Body of pancreas (tissue), 4 donors: ENCODE results near the gene MAP4K3. TPM values are rescaled to one million over a fixed set of nuclear protein-coding genes. Genes with fewer than 3 reads are reported as not detected.
"Not testable (repeated sequence)": the region's sequence is repeated elsewhere in the genome, so short reads cannot be mapped to it uniquely, and the experiment has no call there.

Experiments
- ATAC-seq: fragments of 150-250 bp; one replicate; pipeline ENCODE4 v1.9.1; 2016
- DNase-seq, 4 donors: peaks; one replicate each; pipeline ENCODE4 v3.0.0-alpha.2; 2019
- H3K27ac ChIP-seq, 4 donors: fragments of 200-600 bp; sonication (generic); 1 replicate in 3 of 4; 2 replicates in 1 of 4; pipeline versions ENCODE4 v1.5.1 to v1.6.1; 2016 to 2019; ENCODE audit warnings: mild to moderate bottlenecking in 1 of 4, mixed read lengths in 1 of 4, moderate library complexity in 1 of 4
- H3K27me3 ChIP-seq, 2 donors: fragments of 200-600 bp; sonication (generic); one replicate each; pipeline ENCODE4 v1.6.0; 2016; ENCODE audit warnings: mild to moderate bottlenecking in 1 of 2
- H3K36me3 ChIP-seq, 2 donors: fragments of 200-600 bp; sonication (generic); replicated peaks in 1 of 2; 2 replicates each; pipeline ENCODE4 v1.5.1; 2016; ENCODE audit warnings: low read depth in 2 of 2; ENCODE audit not compliant: insufficient read depth in 1 of 2
- H3K4me1 ChIP-seq: fragments of 200-600 bp; sonication (generic); one replicate; pipeline ENCODE4 v1.6.0; 2016
- H3K4me3 ChIP-seq, 2 donors: fragments of 200-600 bp; sonication (generic); 1 replicate in 1 of 2; 2 replicates in 1 of 2; pipeline ENCODE4 v1.5.1; 2016 to 2019
- H3K9me3 ChIP-seq, 3 donors: fragments of 200-600 bp; sonication (generic); 1 replicate in 2 of 3; 2 replicates in 1 of 3; pipeline ENCODE4 v1.5.1; 2016
- POLR2A ChIP-seq, 3 donors: fragments of 450-650 bp; IDR thresholded peaks; one replicate each; pipeline ENCODE4 v1.6.1; 2016; ENCODE audit warnings: antibody characterized with exemption in 3 of 3, mild to moderate bottlenecking in 2 of 3
- WGBS, 2 donors: methylation state at CpG; one replicate each; pipeline ENCODE4 v1.1.5; 2017; 5-methylcytosine and 5-hydroxymethylcytosine counted together
- intact Hi-C: fragments of 100-400 bp; cut with DNase I; formaldehyde crosslinking; loops from one replicate; pipeline ENCODE4 v1.15.1; 2023
- total RNA-seq, 2 donors: library from RNA; depleted of rRNA; stranded (reverse); fragments of >200 nt; gene quantifications; one replicate each; pipeline ENCODE4 v1.1.0, GENCODE V29; 2016
- TF ChIP-seq, protein P1 (sequence below), 7 experiments: fragments of 450-650 bp in 4 of 7; fragments of 200-600 bp in 3 of 7; sonication (generic) in 3 of 7; IDR thresholded peaks; one replicate each; pipeline ENCODE4 v1.5.1; 2016 to 2019; ENCODE audit warnings: antibody characterized with exemption in 7 of 7

Gene MAP4K3
- total RNA-seq, 2 donors from 2014 or later = 50.6 to 54.4 TPM

DNA sequence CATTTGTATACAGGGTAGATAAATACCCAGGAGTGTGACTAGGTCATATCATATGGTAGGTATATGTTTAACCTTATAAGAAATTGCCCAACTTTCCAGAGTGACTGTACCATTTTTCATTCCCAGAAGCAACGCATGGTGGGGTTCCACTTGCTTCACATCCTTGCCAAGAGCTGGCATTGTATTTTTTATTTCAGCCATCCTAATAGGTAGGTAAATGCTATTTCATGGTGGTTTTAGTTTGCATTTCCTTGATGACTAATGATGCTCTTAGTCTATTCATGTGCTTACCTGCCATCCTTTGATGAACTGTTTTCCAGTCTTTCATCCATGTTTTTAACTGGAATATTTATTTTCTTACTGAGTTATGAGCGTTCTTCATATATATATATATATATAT, 51.9 kb downstream of the MAP4K3 start:
- 95 to 97% methylated on average over 2 of the region's 2 CpGs for WGBS, 2 donors
- no peaks in the 10 kb centered on the region for H3K27me3 ChIP-seq
- DNase-seq (no peak), ATAC-seq (no peak)
- no peak overlapping the region for H3K27ac ChIP-seq
- peaks cover 43% of the 10 kb centered on the region for H3K4me1 ChIP-seq
- no peak overlapping the region for H3K4me3 ChIP-seq
- H3K36me3 ChIP-seq = no peaks in the 10 kb centered on the region
- TF ChIP-seq, protein P1, sequence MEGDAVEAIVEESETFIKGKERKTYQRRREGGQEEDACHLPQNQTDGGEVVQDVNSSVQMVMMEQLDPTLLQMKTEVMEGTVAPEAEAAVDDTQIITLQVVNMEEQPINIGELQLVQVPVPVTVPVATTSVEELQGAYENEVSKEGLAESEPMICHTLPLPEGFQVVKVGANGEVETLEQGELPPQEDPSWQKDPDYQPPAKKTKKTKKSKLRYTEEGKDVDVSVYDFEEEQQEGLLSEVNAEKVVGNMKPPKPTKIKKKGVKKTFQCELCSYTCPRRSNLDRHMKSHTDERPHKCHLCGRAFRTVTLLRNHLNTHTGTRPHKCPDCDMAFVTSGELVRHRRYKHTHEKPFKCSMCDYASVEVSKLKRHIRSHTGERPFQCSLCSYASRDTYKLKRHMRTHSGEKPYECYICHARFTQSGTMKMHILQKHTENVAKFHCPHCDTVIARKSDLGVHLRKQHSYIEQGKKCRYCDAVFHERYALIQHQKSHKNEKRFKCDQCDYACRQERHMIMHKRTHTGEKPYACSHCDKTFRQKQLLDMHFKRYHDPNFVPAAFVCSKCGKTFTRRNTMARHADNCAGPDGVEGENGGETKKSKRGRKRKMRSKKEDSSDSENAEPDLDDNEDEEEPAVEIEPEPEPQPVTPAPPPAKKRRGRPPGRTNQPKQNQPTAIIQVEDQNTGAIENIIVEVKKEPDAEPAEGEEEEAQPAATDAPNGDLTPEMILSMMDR (IDR thresholded peaks at IDR 0.05) = no peak
- no peak for TF ChIP-seq POLR2A (IDR thresholded peaks at IDR 0.05)
- intact Hi-C loops = loop anchor here (10.0 kb wide), 1 partner anchor 50 kb away; the partner anchor contains the start of gene MAP4K3
- no peaks in the 10 kb centered on the region for H3K9me3 ChIP-seq

DNA sequence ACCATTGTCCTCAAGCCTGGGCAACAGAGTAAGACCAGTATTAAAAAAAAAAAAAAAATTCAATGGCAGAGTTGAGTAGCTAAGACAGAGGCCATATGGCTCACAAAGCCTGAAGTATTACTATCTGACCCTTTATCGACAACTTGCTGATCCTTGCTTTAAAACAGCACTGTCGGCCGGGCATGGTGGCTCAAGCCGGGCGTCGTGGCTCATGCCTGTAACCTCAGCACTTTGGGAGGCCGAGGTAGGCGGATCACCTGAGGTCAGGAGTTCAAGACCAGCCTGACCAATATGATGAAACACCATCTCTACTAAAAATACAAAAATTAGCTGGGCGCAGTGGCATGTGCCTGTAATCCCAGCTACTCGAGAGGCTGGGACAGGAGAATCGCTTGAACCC, 53.0 kb downstream of the MAP4K3 start:
- not testable (repeated sequence) for H3K27me3 ChIP-seq, H3K27ac ChIP-seq, H3K36me3 ChIP-seq, DNase-seq, H3K9me3 ChIP-seq, H3K4me3 ChIP-seq, ATAC-seq
- WGBS, 2 donors = 94 to 96% methylated on average over 11 of the region's 11 CpGs
- peaks cover 50% of the 10 kb centered on the region for H3K4me1 ChIP-seq
- intact Hi-C loops = loop anchor here (10.0 kb wide), 1 partner anchor 51 kb away; the partner anchor contains the start of gene MAP4K3

DNA sequence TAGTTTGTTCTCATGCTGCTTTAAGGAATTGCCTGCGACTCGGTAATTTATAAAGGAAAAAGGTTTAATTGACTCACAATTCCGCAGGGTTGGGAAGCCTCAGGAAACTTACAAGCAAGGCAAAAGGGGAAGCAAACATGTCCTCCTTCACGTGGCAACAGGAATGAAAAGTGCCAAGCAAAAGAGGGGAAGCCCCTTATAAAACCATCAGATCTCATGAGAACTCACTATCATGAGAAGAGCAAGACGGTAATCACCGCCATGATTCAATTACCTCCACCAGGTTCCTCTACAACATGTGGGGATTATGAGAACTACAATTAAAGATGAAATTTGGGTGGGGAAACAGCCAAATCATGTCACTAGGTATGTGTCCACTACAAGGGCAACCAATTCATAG, 53.9 kb downstream of the MAP4K3 start:
- ATAC-seq = no peak
- Histone ChIP-seq H3K27ac (no peak overlapping the region), H3K36me3 (no peaks in the 10 kb centered on the region), H3K4me3 (no peak overlapping the region), H3K27me3 (no peaks in the 10 kb centered on the region), H3K4me1 (peaks cover 46% of the 10 kb centered on the region), H3K9me3 (no peaks in the 10 kb centered on the region)
- WGBS, 2 donors = 88 to 91% methylated on average over 6 of the region's 6 CpGs
- TF ChIP-seq POLR2A (IDR thresholded peaks at IDR 0.05) = no peak
- TF ChIP-seq, protein P1 (IDR thresholded peaks at IDR 0.05) = no peak
- no peak for DNase-seq
- intact Hi-C loops = loop anchor here (10.0 kb wide), 1 partner anchor 52 kb away; the partner anchor contains the start of gene MAP4K3

GRCh38 chr2:39381653-39382052, 55.4 kb downstream of the MAP4K3 start:
- Histone ChIP-seq H3K9me3 (no peaks in the 10 kb centered on the region), H3K4me3 (no peak overlapping the region), H3K27me3 (no peaks in the 10 kb centered on the region), H3K27ac (no peak overlapping the region), H3K4me1 (peaks cover 32% of the 10 kb centered on the region), H3K36me3 (no peaks in the 10 kb centered on the region)
- DNase-seq (no peak), ATAC-seq (no peak)
- 70 to 71% methylated on average over 5 of the region's 5 CpGs for WGBS, 2 donors
- intact Hi-C loops = loop anchor here (10.0 kb wide), 1 partner anchor 53 kb away; the partner anchor contains the start of gene MAP4K3
- TF ChIP-seq POLR2A (IDR thresholded peaks at IDR 0.05) = no peak
- TF ChIP-seq, protein P1 (IDR thresholded peaks at IDR 0.05) = no peak

GRCh38 chr2:39380525-39381150, 56.4 kb downstream of the MAP4K3 start:
- Histone ChIP-seq H3K4me3 (no peak overlapping the region), H3K27me3 (no peaks in the 10 kb centered on the region), H3K9me3 (no peaks in the 10 kb centered on the region), H3K36me3 (no peaks in the 10 kb centered on the region), H3K4me1 (peaks cover 32% of the 10 kb centered on the region), H3K27ac (peak overlapping the region; percentile 18 to 76 (median 44))
- ATAC-seq (peak; percentile 16), DNase-seq (no peak)
- intact Hi-C loops = loop anchor here (10.0 kb wide), 1 partner anchor 54 kb away; the partner anchor contains the start of gene MAP4K3
- WGBS, 2 donors = 18 to 20% methylated on average over 2 of the region's 2 CpGs
- TF ChIP-seq, protein P1 (IDR thresholded peaks at IDR 0.05) = no peak
- no peak for TF ChIP-seq POLR2A (IDR thresholded peaks at IDR 0.05)
